MG63 (cell line): ENCODE results near the gene SRSF11. TPM values are rescaled to one million over a fixed set of nuclear protein-coding genes. Genes with fewer than 3 reads are reported as not detected.

ENCODE experiments used
- DNase-seq: peaks from one replicate; pipeline ENCODE4 v3.0.0-alpha.2; 2020
- H3K27me3 ChIP-seq: fragments of 250-450 bp; sonication (Bioruptor Pico); 2 replicates; pipeline ENCODE4 v1.5.1; 2020; ENCODE audit warnings: mild to moderate bottlenecking, moderate library complexity
- H3K36me3 ChIP-seq: fragments of 250-450 bp; sonication (Bioruptor Pico); 2 replicates; pipeline ENCODE4 v1.5.1; 2020; ENCODE audit warnings: mild to moderate bottlenecking, moderate library complexity
- H3K4me3 ChIP-seq: fragments of 250-450 bp; sonication (Bioruptor Pico); 2 replicates; pipeline ENCODE4 v1.5.1; 2020; ENCODE audit warnings: mild to moderate bottlenecking, moderate library complexity
- H3K9me3 ChIP-seq: fragments of 250-450 bp; sonication (Bioruptor Pico); 2 replicates; pipeline ENCODE4 v1.5.1; 2020; ENCODE audit warnings: mild to moderate bottlenecking, moderate library complexity
- total RNA-seq: library from RNA; depleted of rRNA; stranded (reverse); fragments of >200 nt; shearing (Covaris generic); gene quantifications from 2 replicates; pipeline ENCODE4 v1.2.3, GENCODE V29; 2014; ENCODE audit warnings: low replicate concordance; rRNA removed

The SRSF11 gene
- total RNA-seq, 1 experiment from 2014 or later, result 83.5 TPM

- Histone ChIP-seq H3K27me3 (no peaks in the 10 kb centered on the region), H3K4me3 (no peak overlapping the region), H3K36me3 (peaks cover 22% of the 10 kb centered on the region), H3K9me3 (no peaks in the 10 kb centered on the region)
- no peak for DNase-seq
Observed at GRCh38 chr1:70277875-70278274, 56.7 kb downstream of the SRSF11 start.

DNA sequence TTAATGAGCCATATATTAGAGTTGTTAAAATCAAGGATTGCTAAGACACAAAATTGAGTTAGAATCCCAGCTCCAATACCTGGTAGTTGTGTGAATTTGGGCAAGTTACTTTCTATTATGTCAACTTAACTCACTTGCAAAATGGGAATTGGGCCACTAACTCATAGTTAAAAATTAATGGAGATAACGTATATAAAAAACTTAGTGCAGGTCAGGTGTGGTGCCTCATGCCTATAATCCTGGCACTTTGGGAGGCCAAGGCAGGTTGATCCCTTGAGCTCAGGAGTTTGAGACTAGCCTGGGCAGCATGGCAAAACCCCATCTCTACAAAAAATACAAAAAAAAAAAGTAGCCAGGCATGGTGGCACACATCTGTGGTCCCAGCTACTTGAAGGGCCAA, 57.5 kb downstream of the SRSF11 start:
- no peaks in the 10 kb centered on the region for H3K27me3 ChIP-seq
- H3K36me3 ChIP-seq, result peaks cover 21% of the 10 kb centered on the region
- no peak for DNase-seq
- no peaks in the 10 kb centered on the region for H3K9me3 ChIP-seq
- H3K4me3 ChIP-seq, result no peak overlapping the region

DNA sequence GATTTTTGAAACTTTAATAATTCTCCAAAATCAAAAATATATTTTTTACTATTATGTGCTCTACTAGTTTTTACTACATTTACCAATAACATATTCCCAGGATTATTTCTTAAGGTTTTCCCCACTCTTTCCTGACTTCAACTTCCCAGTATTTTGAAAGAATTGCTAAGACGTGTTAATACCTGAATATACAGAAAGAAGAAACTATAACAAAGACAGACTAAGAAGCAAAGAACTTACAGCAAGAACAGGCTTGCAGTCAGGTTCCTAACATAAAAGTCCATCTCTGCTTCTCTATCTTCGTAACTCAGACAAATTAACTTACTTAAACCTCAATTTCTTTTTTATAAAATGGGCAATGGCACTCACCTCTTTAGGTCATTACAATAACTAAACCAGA, 63.2 kb downstream of the SRSF11 start:
- Histone ChIP-seq H3K4me3 (no peak overlapping the region), H3K36me3 (peaks cover 15% of the 10 kb centered on the region), H3K9me3 (no peaks in the 10 kb centered on the region), H3K27me3 (no peaks in the 10 kb centered on the region)
- DNase-seq, result no peak

GRCh38 chr1:70286453-70286852, 65.3 kb downstream of the SRSF11 start:
- H3K4me3 ChIP-seq, result no peak overlapping the region
- H3K9me3 ChIP-seq, result no peaks in the 10 kb centered on the region
- H3K36me3 ChIP-seq, result peaks cover 28% of the 10 kb centered on the region
- no peaks in the 10 kb centered on the region for H3K27me3 ChIP-seq
- no peak for DNase-seq

GRCh38 chr1:70288166-70288565, 67.0 kb downstream of the SRSF11 start:
- Histone ChIP-seq H3K9me3 (no peaks in the 10 kb centered on the region), H3K27me3 (no peaks in the 10 kb centered on the region), H3K4me3 (no peak overlapping the region), H3K36me3 (peaks cover 43% of the 10 kb centered on the region)
- no peak for DNase-seq

GRCh38 chr1:70290218-70290617, 69.0 kb downstream of the SRSF11 start:
- Histone ChIP-seq H3K9me3 (no peaks in the 10 kb centered on the region), H3K27me3 (no peaks in the 10 kb centered on the region), H3K36me3 (peaks cover 53% of the 10 kb centered on the region), H3K4me3 (no peak overlapping the region)
- DNase-seq, result no peak

DNA sequence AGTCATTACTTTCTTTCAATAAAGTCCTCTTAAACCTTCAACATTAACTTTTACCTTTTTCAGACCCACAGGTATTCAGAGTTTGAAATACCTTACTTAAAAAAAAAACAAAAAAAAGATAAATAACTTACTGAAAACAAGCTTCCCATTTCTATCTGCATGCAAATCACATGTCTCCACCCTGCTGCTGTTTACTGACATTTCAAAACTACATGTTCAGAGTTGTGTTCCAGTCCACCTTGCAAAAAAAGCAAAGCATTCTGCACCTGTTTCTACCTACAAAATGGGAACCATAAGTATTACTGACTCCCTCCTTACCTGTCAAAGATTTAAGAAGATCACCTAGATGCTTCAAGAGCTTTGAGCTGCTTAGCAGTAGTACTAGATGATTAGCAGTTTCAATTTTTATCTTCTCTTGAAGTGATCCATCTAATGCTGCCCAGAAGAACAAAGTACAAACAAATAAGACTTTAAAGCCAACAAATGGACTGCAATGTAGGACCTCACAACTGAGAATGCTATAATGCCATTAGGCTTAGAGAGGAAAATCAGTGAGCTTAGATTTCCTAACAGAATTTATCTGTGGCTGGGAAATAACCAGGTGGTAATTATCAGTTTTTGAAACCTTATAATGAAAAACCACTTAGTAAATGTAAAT, 72.1 kb downstream of the SRSF11 start:
- no peak for DNase-seq
- H3K4me3 ChIP-seq, result no peak overlapping the region
- no peaks in the 10 kb centered on the region for H3K27me3 ChIP-seq
- H3K36me3 ChIP-seq, result peaks cover 40% of the 10 kb centered on the region
- no peaks in the 10 kb centered on the region for H3K9me3 ChIP-seq

GRCh38 chr1:70295749-70296148, 74.6 kb downstream of the SRSF11 start:
- H3K27me3 ChIP-seq, result no peaks in the 10 kb centered on the region
- DNase-seq, result no peak
- peaks cover 42% of the 10 kb centered on the region for H3K36me3 ChIP-seq
- no peaks in the 10 kb centered on the region for H3K9me3 ChIP-seq
- H3K4me3 ChIP-seq, result no peak overlapping the region

GRCh38 chr1:70299472-70299871, 78.3 kb downstream of the SRSF11 start:
- Histone ChIP-seq H3K27me3 (no peaks in the 10 kb centered on the region), H3K36me3 (peaks cover 12% of the 10 kb centered on the region), H3K9me3 (no peaks in the 10 kb centered on the region), H3K4me3 (no peak overlapping the region)
- no peak for DNase-seq

Other genes starting within 250 kb of the SRSF11 start
- 17.6 and 25.9 TPM in 2 replicates for gene LRRC40, start 15.8 kb upstream of the SRSF11 start, total RNA-seq
- gene ANKRD13C, start 133.3 kb downstream of the SRSF11 start, total RNA-seq, result 16.1 and 19.1 TPM in 2 replicates
- gene CTH, start 189.9 kb downstream of the SRSF11 start, total RNA-seq, result 1.1 and 2.3 TPM in 2 replicates